HEK293 (cell line): Measurements from ENCODE around the gene MRPL28.

Source experiments
- OSR2 ChIP-seq: fragments of 450-650 bp; formaldehyde crosslinking; IDR thresholded peaks from 2 replicates; pipeline ENCODE4 v1.5.1; 2016; ENCODE audit warnings: missing biosample characterization, missing genetic modification characterization
- PRDM2 ChIP-seq: fragments of 450-650 bp; formaldehyde crosslinking; IDR thresholded peaks from 2 replicates; pipeline ENCODE4 v1.5.1; 2016; ENCODE audit warnings: missing biosample characterization, missing genetic modification characterization, borderline replicate concordance
- SALL2 ChIP-seq: fragments of 450-650 bp; formaldehyde crosslinking; IDR thresholded peaks from 2 replicates; pipeline ENCODE4 v1.5.0; 2017; ENCODE audit warnings: missing biosample characterization, mild to moderate bottlenecking, missing genetic modification characterization, borderline replicate concordance
- WT1 ChIP-seq: fragments of 450-650 bp; formaldehyde crosslinking; IDR thresholded peaks from 2 replicates; pipeline ENCODE4 v1.5.1; 2016; ENCODE audit warnings: missing biosample characterization, missing genetic modification characterization
- ZBTB1 ChIP-seq: fragments of 450-650 bp; formaldehyde crosslinking; IDR thresholded peaks from 2 replicates; pipeline ENCODE4 v1.5.1; 2016; ENCODE audit warnings: missing biosample characterization, missing genetic modification characterization
- ZBTB48 ChIP-seq: fragments of 450-650 bp; formaldehyde crosslinking; IDR thresholded peaks from 2 replicates; pipeline ENCODE4 v1.5.1; 2016; ENCODE audit warnings: missing biosample characterization, missing genetic modification characterization
- ZFP3 ChIP-seq: fragments of 450-650 bp; formaldehyde crosslinking; IDR thresholded peaks from 2 replicates; pipeline ENCODE4 v1.5.1; 2016; ENCODE audit warnings: low read depth, missing biosample characterization, missing genetic modification characterization
- ZNF211 ChIP-seq: fragments of 450-650 bp; formaldehyde crosslinking; IDR thresholded peaks from 2 replicates; pipeline ENCODE4 v1.5.1; 2016; ENCODE audit warnings: low read depth, missing biosample characterization, missing genetic modification characterization
- ZNF214 ChIP-seq: fragments of 450-650 bp; formaldehyde crosslinking; IDR thresholded peaks from 2 replicates; pipeline ENCODE4 v1.5.1; 2017; ENCODE audit warnings: missing biosample characterization, mild to moderate bottlenecking, missing genetic modification characterization, borderline replicate concordance
- ZNF26 ChIP-seq: fragments of 450-650 bp; formaldehyde crosslinking; IDR thresholded peaks from 2 replicates; pipeline ENCODE4 v1.5.1; 2016; ENCODE audit warnings: missing biosample characterization, missing genetic modification characterization
- ZNF341 ChIP-seq: fragments of 450-650 bp; formaldehyde crosslinking; IDR thresholded peaks from 2 replicates; pipeline ENCODE4; 2016; ENCODE audit warnings: low read depth, missing biosample characterization, missing genetic modification characterization
- ZNF394 ChIP-seq: fragments of 450-650 bp; formaldehyde crosslinking; IDR thresholded peaks from 2 replicates; pipeline ENCODE4 v1.5.1; 2016; ENCODE audit warnings: missing biosample characterization, missing genetic modification characterization, mild to moderate bottlenecking, moderate library complexity, borderline replicate concordance
- ZNF426 ChIP-seq: fragments of 450-650 bp; formaldehyde crosslinking; IDR thresholded peaks from 2 replicates; pipeline ENCODE4 v1.5.1; 2017; ENCODE audit warnings: missing biosample characterization, missing genetic modification characterization, mild to moderate bottlenecking, inconsistent platforms, moderate library complexity
- ZNF529 ChIP-seq: fragments of 450-650 bp; formaldehyde crosslinking; IDR thresholded peaks from 2 replicates; pipeline ENCODE4 v1.5.1; 2017; ENCODE audit warnings: missing genetic modification characterization, missing biosample characterization; ENCODE audit not compliant: insufficient replicate concordance
- ZNF571 ChIP-seq: fragments of 450-650 bp; formaldehyde crosslinking; IDR thresholded peaks from 2 replicates; pipeline ENCODE4 v1.5.0; 2017; ENCODE audit warnings: missing biosample characterization, missing genetic modification characterization
- ZNF580 ChIP-seq: fragments of 450-650 bp; formaldehyde crosslinking; IDR thresholded peaks from 2 replicates; pipeline ENCODE4 v1.5.1; 2016; ENCODE audit warnings: missing biosample characterization, missing genetic modification characterization
- ZNF664 ChIP-seq: fragments of 450-650 bp; formaldehyde crosslinking; IDR thresholded peaks from 2 replicates; pipeline ENCODE4 v1.5.1; 2016; ENCODE audit warnings: missing biosample characterization, missing genetic modification characterization
- ZNF830 ChIP-seq: fragments of 450-650 bp; IDR thresholded peaks from 2 replicates; pipeline ENCODE4 v1.5.0; 2018; ENCODE audit warnings: missing biosample characterization, missing genetic modification characterization, low read depth, mild to moderate bottlenecking, moderate library complexity
- TF ChIP-seq, protein P1 (sequence below): fragments of 450-650 bp; formaldehyde crosslinking; IDR thresholded peaks from 2 replicates; pipeline ENCODE4 v1.5.1; 2017; ENCODE audit warnings: missing biosample characterization, missing genetic modification characterization
- TF ChIP-seq, protein P2 (sequence below): fragments of 450-650 bp; formaldehyde crosslinking; IDR thresholded peaks from 2 replicates; pipeline ENCODE4 v1.5.1; 2016; ENCODE audit warnings: missing biosample characterization, missing genetic modification characterization, borderline replicate concordance

The MRPL28 gene

GRCh38 chr16:324451-325334, 45.6 kb downstream of the MRPL28 start (continued):
- TF ChIP-seq, protein P1, sequence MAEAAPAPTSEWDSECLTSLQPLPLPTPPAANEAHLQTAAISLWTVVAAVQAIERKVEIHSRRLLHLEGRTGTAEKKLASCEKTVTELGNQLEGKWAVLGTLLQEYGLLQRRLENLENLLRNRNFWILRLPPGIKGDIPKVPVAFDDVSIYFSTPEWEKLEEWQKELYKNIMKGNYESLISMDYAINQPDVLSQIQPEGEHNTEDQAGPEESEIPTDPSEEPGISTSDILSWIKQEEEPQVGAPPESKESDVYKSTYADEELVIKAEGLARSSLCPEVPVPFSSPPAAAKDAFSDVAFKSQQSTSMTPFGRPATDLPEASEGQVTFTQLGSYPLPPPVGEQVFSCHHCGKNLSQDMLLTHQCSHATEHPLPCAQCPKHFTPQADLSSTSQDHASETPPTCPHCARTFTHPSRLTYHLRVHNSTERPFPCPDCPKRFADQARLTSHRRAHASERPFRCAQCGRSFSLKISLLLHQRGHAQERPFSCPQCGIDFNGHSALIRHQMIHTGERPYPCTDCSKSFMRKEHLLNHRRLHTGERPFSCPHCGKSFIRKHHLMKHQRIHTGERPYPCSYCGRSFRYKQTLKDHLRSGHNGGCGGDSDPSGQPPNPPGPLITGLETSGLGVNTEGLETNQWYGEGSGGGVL (tag by site-specific recombination): no peak
- TF ChIP-seq ZNF571 (no peak), SALL2 (no peak), ZNF830 (tag by site-specific recombination) (no peak), ZNF26 (tag by site-specific recombination) (no peak), ZNF211 (tag by site-specific recombination) (no peak), ZBTB48 (tag by site-specific recombination) (peak; percentile 46; the same call in 1 of the 2 replicates), WT1 (tag by site-specific recombination) (peak; percentile 92), ZFP3 (tag by site-specific recombination) (no peak), ZNF214 (tag by site-specific recombination) (no peak), ZNF664 (tag by site-specific recombination) (no peak), ZBTB1 (no peak), ZNF529 (tag by site-specific recombination) (no peak), ZNF341 (tag by site-specific recombination) (peak; percentile 99), ZNF426 (tag by site-specific recombination) (no peak), ZNF580 (tag by site-specific recombination) (peak; percentile 52; the same call in 1 of the 2 replicates), PRDM2 (tag by site-specific recombination) (no peak), ZNF394 (tag by site-specific recombination) (peak; percentile 58; the same call in 1 of the 2 replicates), OSR2 (tag by site-specific recombination) (peak; percentile 99)
- TF ChIP-seq, protein P2, sequence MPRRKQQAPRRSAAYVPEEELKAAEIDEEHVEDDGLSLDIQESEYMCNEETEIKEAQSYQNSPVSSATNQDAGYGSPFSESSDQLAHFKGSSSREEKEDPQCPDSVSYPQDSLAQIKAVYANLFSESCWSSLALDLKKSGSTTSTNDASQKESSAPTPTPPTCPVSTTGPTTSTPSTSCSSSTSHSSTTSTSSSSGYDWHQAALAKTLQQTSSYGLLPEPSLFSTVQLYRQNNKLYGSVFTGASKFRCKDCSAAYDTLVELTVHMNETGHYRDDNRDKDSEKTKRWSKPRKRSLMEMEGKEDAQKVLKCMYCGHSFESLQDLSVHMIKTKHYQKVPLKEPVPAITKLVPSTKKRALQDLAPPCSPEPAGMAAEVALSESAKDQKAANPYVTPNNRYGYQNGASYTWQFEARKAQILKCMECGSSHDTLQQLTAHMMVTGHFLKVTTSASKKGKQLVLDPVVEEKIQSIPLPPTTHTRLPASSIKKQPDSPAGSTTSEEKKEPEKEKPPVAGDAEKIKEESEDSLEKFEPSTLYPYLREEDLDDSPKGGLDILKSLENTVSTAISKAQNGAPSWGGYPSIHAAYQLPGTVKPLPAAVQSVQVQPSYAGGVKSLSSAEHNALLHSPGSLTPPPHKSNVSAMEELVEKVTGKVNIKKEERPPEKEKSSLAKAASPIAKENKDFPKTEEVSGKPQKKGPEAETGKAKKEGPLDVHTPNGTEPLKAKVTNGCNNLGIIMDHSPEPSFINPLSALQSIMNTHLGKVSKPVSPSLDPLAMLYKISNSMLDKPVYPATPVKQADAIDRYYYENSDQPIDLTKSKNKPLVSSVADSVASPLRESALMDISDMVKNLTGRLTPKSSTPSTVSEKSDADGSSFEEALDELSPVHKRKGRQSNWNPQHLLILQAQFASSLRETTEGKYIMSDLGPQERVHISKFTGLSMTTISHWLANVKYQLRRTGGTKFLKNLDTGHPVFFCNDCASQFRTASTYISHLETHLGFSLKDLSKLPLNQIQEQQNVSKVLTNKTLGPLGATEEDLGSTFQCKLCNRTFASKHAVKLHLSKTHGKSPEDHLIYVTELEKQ: peak; percentile 87
